Measurements from ENCODE around the gene MSMO1.

- TF ChIP-seq, protein P1, sequence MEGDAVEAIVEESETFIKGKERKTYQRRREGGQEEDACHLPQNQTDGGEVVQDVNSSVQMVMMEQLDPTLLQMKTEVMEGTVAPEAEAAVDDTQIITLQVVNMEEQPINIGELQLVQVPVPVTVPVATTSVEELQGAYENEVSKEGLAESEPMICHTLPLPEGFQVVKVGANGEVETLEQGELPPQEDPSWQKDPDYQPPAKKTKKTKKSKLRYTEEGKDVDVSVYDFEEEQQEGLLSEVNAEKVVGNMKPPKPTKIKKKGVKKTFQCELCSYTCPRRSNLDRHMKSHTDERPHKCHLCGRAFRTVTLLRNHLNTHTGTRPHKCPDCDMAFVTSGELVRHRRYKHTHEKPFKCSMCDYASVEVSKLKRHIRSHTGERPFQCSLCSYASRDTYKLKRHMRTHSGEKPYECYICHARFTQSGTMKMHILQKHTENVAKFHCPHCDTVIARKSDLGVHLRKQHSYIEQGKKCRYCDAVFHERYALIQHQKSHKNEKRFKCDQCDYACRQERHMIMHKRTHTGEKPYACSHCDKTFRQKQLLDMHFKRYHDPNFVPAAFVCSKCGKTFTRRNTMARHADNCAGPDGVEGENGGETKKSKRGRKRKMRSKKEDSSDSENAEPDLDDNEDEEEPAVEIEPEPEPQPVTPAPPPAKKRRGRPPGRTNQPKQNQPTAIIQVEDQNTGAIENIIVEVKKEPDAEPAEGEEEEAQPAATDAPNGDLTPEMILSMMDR (IDR thresholded peaks at IDR 0.05): no peak
- no peak for TF ChIP-seq POLR2A (IDR thresholded peaks at IDR 0.05)
Observed at GRCh38 chr4:165381821-165382373, 54.4 kb downstream of the MSMO1 start.
